ENCODE data around the gene ZNF664. TPM values are rescaled to one million over a fixed set of nuclear protein-coding genes. Genes with fewer than 3 reads are reported as not detected.

The ZNF664 gene
- total and polyA plus RNA-seq, 12 donors: 36.9 to 94.6 (median 76.9) TPM

DNA sequence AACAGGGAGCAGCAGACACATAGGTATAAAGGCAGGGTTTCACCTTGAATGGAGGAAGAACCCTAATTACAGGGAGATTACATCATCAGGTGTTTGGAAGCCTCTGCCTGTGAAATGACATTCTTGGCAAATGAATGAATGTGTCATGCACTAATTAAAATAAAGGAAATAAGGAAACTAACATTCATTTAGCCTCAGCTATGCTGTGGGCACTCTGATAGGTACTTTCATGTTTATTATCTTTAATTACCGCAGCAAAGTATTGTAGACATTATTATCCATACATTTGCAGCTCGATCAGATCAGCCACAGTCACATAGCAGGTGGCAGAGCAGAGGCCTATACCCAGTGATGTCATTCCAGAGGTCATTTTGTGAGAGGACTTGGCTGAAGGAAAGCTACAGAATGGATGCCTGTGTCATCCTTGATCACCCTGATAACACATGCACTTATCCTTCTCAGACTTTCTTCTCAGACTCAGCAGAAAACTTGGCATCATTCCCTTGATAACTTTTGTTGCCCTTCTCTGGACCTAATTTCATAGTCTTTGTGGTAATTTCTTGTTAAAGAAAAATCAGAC lies 18.4 kb downstream of the ZNF664 start:
- H3K27ac ChIP-seq: peak overlapping the region in 3 of 10 donors; percentile 19 to 64 (median 52)
- H3K27me3 ChIP-seq: no peaks in the 10 kb centered on the region
- intact Hi-C loops (cut with DNase I): no loop called here
- no peak overlapping the region for H3K4me3 ChIP-seq
- peaks cover 20 to 94% (median 51%) of the 10 kb centered on the region in 9 donors for H3K4me1 ChIP-seq
- TF ChIP-seq, protein P1, sequence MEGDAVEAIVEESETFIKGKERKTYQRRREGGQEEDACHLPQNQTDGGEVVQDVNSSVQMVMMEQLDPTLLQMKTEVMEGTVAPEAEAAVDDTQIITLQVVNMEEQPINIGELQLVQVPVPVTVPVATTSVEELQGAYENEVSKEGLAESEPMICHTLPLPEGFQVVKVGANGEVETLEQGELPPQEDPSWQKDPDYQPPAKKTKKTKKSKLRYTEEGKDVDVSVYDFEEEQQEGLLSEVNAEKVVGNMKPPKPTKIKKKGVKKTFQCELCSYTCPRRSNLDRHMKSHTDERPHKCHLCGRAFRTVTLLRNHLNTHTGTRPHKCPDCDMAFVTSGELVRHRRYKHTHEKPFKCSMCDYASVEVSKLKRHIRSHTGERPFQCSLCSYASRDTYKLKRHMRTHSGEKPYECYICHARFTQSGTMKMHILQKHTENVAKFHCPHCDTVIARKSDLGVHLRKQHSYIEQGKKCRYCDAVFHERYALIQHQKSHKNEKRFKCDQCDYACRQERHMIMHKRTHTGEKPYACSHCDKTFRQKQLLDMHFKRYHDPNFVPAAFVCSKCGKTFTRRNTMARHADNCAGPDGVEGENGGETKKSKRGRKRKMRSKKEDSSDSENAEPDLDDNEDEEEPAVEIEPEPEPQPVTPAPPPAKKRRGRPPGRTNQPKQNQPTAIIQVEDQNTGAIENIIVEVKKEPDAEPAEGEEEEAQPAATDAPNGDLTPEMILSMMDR (IDR thresholded peaks at IDR 0.05): no peak
- peaks cover 0 to 66% (median 4%) of the 10 kb centered on the region in 9 donors for H3K36me3 ChIP-seq
- WGBS, 2 donors: 91 to 95% methylated on average over 2 of the region's 2 CpGs
- DNase-seq (no peak), ATAC-seq (no peak)
- H3K9me3 ChIP-seq: no peaks in the 10 kb centered on the region

DNA sequence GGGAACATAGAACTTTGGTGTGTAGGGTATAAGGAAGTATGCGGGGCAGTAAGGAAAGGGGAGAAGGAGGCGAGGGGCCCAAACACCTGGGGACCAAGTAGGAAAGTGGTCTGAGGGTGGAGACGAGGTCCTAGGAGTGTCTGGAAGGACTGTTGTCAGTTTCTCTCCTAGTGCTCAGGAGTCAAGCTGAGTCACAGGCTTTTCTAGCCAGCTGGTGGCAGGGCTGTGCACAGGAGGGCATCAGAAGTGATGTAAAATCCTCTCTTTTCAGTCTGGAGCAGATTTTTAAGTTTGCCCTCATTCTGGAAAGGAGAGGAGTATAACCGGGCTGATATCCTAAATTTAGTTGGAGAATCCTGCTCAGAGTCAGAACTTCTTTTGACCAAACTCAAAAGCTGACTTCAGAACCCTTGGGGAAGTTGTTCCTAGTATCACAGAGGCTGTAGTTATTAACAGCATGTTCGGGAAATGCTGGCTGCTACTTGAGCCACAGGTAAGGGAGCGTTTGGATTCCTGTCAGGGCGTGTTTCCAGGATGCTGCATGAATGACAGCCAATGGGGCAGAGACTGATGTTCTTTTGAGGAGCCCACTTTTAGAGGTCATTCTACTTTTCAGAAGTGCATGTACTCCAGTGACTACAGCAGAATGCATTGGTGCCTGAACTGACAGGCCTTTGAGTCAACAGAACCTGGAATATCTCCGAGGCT lies 19.3 kb downstream of the ZNF664 start:
- H3K4me1 ChIP-seq: peaks cover 20 to 94% (median 54%) of the 10 kb centered on the region in 9 donors
- DNase-seq: no peak

DNA sequence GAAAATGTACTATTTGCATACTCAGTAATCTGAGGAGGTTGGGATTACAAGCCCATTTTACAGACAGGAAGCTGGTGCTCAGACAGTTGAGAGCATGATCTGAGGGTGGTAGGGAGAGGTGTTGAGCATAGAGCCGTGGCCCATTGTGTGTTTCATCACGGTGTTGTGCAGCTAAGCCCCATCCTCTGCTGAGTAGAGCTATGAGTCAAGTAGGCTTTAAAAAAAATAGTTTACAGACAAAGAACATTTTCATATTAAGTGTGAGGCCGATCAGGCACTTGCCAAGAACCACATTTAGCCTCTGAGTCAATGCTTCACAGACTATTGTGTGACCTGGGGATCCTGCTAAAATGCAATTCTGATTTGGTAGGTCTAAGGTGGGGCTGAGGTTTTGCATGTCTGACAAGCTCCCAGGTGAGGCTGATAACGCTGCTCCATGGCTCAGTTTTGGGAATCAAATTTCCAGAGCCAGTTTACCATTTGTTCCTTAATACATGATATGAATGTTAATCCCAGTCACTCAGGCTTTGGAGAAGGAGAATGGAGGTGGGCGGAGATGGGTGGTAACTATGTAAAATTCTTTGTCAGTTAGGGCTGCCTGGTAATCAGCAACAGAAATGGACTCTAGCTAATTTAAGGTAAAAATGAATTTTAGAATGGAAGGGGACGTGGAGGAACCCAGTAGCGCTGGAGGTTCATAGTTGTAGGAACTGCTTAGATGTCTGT lies 22.2 kb downstream of the ZNF664 start:
- H3K9me3 ChIP-seq: no peaks in the 10 kb centered on the region
- ATAC-seq: peak in 5 of 8 donors; percentile 13 to 54 (median 29)
- H3K4me1 ChIP-seq: peaks cover 19 to 99% (median 67%) of the 10 kb centered on the region in 9 donors
- H3K36me3 ChIP-seq: peaks cover 0 to 57% (median 0%) of the 10 kb centered on the region in 9 donors
- WGBS, 2 donors: 79 to 82% methylated on average over 7 of the region's 7 CpGs
- no peaks in the 10 kb centered on the region for H3K27me3 ChIP-seq
- no peak overlapping the region for H3K4me3 ChIP-seq
- TF ChIP-seq, protein P1 (IDR thresholded peaks at IDR 0.05): no peak
- no peak for DNase-seq
- no peak overlapping the region for H3K27ac ChIP-seq
- intact Hi-C loops (cut with DNase I): no loop called here

More for the DNA sequence above, 19.3 kb downstream of the ZNF664 start:
- no peaks in the 10 kb centered on the region for H3K27me3 ChIP-seq
- peak overlapping the region in 1 of 10 donors; percentile 19 for H3K27ac ChIP-seq
- H3K36me3 ChIP-seq: peaks cover 0 to 63% (median 4%) of the 10 kb centered on the region in 9 donors
- intact Hi-C loops (cut with DNase I): no loop called here
- H3K4me3 ChIP-seq: no peak overlapping the region
- 81 to 84% methylated on average over 8 of the region's 8 CpGs for WGBS, 2 donors
- TF ChIP-seq, protein P1 (IDR thresholded peaks at IDR 0.05): no peak
- ATAC-seq: no peak
- no peaks in the 10 kb centered on the region for H3K9me3 ChIP-seq

DNA sequence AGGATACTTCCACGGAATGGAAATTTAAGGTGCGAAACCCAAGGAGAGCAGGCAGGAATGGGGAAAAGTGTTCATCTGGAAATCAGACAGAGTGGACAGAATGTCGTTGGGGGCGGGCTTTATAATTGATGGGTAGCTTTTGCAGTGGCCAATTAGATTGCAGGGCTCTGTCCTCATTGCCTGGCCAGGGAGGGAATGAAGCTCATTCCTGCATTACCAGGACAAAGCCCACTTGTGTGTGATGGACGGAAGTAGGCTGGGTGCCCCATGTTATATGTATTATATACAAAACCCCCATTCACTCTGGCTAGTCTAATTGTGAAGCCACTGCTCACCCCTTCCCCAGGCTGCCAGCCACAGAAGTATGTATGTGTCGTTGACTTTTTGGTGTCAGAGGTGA lies 23.6 kb downstream of the ZNF664 start:
- intact Hi-C loops (cut with DNase I): no loop called here
- no peaks in the 10 kb centered on the region for H3K9me3 ChIP-seq
- peaks cover 0 to 60% (median 0%) of the 10 kb centered on the region in 9 donors for H3K36me3 ChIP-seq
- TF ChIP-seq, protein P1 (IDR thresholded peaks at IDR 0.05): no peak
- no peak overlapping the region for H3K4me3 ChIP-seq
- no peaks in the 10 kb centered on the region for H3K27me3 ChIP-seq
- DNase-seq (no peak), ATAC-seq (no peak)
- 81 to 83% methylated on average over 6 of the region's 6 CpGs for WGBS, 2 donors
- peaks cover 5 to 92% (median 53%) of the 10 kb centered on the region in 9 donors for H3K4me1 ChIP-seq
- no peak overlapping the region for H3K27ac ChIP-seq

Data from heart right ventricle (tissue), 16 donors.